Measurements from ENCODE around the gene PLEKHA3.

The PLEKHA3 gene

DNA sequence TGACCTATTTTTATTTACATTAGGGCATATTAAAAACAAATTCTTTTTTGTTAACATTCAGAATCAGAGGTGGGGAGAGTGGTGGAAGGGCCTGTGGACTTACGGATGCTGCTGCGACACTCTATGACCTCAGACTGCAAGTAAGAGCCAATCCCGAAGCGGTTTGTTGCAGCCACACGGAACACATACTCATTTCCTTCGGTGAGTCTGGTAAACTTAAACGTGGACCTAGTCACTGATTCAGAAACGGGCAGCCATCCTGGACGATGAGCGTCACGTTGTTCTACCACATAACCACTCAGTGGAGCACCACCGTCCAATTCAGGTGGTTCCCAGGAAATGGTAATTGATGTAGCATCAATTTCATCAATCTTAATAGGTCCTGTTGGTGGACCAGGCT is 61.9 kb downstream of the PLEKHA3 start:
- Histone ChIP-seq H3K4me2 (ENCODE audit: low read length) (no peak overlapping the region), H3K9me3 (ENCODE audit: control insufficient read depth, low read length) (no peaks in the 10 kb centered on the region), H3K36me3 (ENCODE audit: control insufficient read depth, insufficient read depth, low read length) (no peaks in the 10 kb centered on the region), H3K4me3 (ENCODE audit: low read depth, low read length) (no peak overlapping the region), H3K27ac (no peak overlapping the region), H3K9ac (no peak overlapping the region), H3K79me2 (no peaks in the 10 kb centered on the region), H2AFZ (no peak overlapping the region), H3K27me3 (ENCODE audit: control insufficient read depth, insufficient read depth, low read length) (no peaks in the 10 kb centered on the region), H3K4me1 (no peaks in the 10 kb centered on the region)
- TF ChIP-seq, protein P1, sequence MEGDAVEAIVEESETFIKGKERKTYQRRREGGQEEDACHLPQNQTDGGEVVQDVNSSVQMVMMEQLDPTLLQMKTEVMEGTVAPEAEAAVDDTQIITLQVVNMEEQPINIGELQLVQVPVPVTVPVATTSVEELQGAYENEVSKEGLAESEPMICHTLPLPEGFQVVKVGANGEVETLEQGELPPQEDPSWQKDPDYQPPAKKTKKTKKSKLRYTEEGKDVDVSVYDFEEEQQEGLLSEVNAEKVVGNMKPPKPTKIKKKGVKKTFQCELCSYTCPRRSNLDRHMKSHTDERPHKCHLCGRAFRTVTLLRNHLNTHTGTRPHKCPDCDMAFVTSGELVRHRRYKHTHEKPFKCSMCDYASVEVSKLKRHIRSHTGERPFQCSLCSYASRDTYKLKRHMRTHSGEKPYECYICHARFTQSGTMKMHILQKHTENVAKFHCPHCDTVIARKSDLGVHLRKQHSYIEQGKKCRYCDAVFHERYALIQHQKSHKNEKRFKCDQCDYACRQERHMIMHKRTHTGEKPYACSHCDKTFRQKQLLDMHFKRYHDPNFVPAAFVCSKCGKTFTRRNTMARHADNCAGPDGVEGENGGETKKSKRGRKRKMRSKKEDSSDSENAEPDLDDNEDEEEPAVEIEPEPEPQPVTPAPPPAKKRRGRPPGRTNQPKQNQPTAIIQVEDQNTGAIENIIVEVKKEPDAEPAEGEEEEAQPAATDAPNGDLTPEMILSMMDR (IDR thresholded peaks at IDR 0.05) = no peak

DNA sequence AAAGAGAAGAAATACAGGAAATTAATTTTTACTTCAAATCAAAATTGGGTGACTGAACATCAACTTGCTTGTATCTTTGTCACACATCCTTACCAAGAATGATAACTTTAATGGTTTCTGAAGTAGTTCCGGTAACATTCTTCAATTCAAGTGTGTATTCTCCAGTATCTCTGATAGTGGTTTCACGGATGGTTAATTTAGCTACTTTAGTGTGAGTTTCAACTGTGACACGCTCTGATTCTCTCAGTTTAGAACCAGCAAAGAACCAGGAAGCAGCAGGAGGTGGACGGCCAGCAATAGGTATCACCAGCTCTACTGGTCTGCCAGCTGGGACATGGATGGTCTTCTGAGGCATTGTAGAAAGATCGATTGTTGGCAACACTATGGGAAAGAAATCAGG is 62.3 kb downstream of the PLEKHA3 start:
- Histone ChIP-seq H3K4me3 (ENCODE audit: low read depth, low read length) (no peak overlapping the region), H2AFZ (no peak overlapping the region), H3K79me2 (no peaks in the 10 kb centered on the region), H3K27ac (no peak overlapping the region), H3K27me3 (ENCODE audit: control insufficient read depth, insufficient read depth, low read length) (no peaks in the 10 kb centered on the region), H3K4me1 (no peaks in the 10 kb centered on the region), H3K9me3 (ENCODE audit: control insufficient read depth, low read length) (no peaks in the 10 kb centered on the region), H3K9ac (no peak overlapping the region), H3K36me3 (ENCODE audit: control insufficient read depth, insufficient read depth, low read length) (no peaks in the 10 kb centered on the region), H3K4me2 (ENCODE audit: low read length) (no peak overlapping the region)
- TF ChIP-seq, protein P1 (IDR thresholded peaks at IDR 0.05) = no peak

DNA sequence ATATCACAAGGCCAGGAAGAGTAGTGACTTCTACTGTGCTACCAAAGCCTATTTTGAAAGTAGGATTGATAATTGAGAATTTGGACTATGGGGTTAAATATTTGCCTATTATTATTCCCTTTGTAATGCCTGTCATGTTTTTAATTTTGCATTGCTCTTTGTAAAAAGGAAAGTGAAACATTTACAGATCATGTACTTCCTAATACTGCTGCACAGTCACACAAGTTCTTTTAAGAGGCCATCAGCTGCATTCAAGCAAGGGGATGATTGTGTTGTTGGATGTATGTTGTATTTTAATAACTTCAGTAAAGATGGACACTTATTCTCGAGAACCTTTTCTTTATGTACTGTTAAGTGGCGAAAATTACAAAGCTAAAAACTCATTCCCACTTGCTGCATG is 70.1 kb downstream of the PLEKHA3 start:
- Histone ChIP-seq H3K9me3 (ENCODE audit: control insufficient read depth, low read length) (no peaks in the 10 kb centered on the region), H3K4me1 (no peaks in the 10 kb centered on the region), H3K4me2 (ENCODE audit: low read length) (no peak overlapping the region), H3K36me3 (ENCODE audit: control insufficient read depth, insufficient read depth, low read length) (no peaks in the 10 kb centered on the region), H3K4me3 (ENCODE audit: low read depth, low read length) (no peak overlapping the region), H3K79me2 (no peaks in the 10 kb centered on the region), H2AFZ (no peak overlapping the region), H3K9ac (no peak overlapping the region), H3K27me3 (ENCODE audit: control insufficient read depth, insufficient read depth, low read length) (no peaks in the 10 kb centered on the region), H3K27ac (no peak overlapping the region)
- TF ChIP-seq, protein P1 (IDR thresholded peaks at IDR 0.05) = no peak

DNA sequence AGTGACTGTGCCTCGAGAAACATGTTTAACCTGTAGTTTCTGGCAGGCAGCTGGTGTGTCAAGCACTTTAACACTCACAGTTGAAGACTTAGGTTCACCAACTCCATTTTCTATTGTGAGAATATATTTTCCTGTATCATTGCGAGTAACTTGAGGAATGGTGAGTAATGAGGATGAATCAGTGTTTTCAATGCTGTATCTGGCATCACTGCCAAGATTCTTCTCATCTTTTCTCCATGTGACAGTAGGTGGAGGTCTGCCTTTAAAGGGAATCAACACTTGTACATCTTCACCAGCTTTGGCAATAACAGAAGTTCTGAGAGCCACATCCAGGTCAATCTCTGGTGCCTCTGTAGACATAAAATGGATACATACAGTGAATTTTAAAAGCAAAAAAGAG is 72.8 kb downstream of the PLEKHA3 start:
- Histone ChIP-seq H3K4me1 (no peaks in the 10 kb centered on the region), H3K27me3 (ENCODE audit: control insufficient read depth, insufficient read depth, low read length) (no peaks in the 10 kb centered on the region), H2AFZ (no peak overlapping the region), H3K9me3 (ENCODE audit: control insufficient read depth, low read length) (no peaks in the 10 kb centered on the region), H3K27ac (no peak overlapping the region), H3K4me3 (ENCODE audit: low read depth, low read length) (no peak overlapping the region), H3K4me2 (ENCODE audit: low read length) (no peak overlapping the region), H3K9ac (no peak overlapping the region), H3K79me2 (no peaks in the 10 kb centered on the region), H3K36me3 (ENCODE audit: control insufficient read depth, insufficient read depth, low read length) (no peaks in the 10 kb centered on the region)
- TF ChIP-seq, protein P1 (IDR thresholded peaks at IDR 0.05) = no peak
